Activated effector memory CD4-positive, alpha-beta T cell treated with anti-CD3 and anti-CD28 coated beads, Interleukin-2, amount 50 U/mL, for 16 hours (primary cell): Measurements from ENCODE around the gene DUOXA1.
A peak's percentile ranks its signal among the peaks of the same experiment; 100 is the strongest.

Source experiments
- DNase-seq: peaks from one replicate; pipeline ENCODE4 v3.0.0-alpha.2; 2020

DUOXA1 gene

DNA sequence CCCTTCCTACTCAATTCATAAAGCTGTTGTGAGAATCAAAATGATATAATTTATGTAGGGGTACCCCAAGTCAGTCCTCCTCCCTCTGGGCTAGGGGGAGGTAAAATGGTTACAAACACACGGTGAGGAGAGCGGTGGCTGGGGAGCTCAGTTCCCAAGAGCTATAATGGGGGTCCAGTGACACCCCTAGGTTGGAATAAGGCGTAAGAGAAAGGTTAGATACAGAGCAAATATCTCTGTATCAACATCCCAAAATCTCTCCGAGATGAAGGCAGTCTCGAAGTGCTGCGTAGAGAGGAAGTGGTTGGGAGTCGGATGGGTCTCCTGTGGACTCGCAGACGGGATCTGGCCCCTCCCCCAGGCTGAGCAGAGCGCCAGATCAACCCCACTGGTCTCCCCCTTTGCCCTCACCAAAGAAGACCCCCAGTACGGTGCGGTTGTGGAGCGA lies 17.5 kb downstream of the DUOXA1 start:
- no peak for DNase-seq

DNA sequence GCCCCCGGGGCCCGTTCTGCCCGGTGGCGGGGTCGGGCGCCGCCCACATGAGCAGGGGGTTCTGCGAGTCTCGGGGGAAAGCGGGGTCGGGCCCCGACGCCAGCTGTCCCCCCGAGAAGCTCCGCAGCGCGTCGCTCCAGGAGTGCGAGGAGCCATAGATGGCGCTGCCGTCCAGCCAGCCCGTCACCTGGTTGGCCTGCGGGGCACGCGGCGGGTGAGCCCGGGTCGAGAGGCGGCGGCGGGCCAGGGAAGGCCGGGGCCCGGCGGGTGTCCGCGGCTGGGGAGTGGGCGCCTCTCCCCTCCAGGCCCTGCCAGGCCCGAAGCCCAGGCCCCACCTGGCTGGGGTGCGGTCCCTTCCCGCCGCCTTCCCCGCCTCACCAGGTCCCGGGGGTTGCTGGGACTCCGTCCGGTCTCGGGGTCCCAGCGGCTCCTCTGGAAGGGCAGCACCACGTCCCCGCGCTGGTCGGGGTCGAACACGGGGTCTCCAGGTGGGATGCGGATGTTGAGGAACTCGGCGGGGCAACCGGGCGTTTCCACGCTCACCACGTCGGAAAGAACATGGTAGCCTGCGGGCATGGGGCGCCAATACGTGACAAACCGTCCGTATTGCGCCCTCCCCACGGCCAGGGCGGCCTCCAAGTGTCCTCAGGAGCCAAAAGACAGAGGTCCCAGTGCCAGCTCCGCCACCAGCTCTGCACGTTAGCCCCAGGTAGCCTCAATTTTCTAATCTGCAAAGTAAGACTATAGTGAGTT lies 18.1 kb downstream of the DUOXA1 start:
- DNase-seq: no peak

- DNase-seq: no peak
Observed at GRCh38 chr15:45110256-45110820, 19.3 kb downstream of the DUOXA1 start.

DNA sequence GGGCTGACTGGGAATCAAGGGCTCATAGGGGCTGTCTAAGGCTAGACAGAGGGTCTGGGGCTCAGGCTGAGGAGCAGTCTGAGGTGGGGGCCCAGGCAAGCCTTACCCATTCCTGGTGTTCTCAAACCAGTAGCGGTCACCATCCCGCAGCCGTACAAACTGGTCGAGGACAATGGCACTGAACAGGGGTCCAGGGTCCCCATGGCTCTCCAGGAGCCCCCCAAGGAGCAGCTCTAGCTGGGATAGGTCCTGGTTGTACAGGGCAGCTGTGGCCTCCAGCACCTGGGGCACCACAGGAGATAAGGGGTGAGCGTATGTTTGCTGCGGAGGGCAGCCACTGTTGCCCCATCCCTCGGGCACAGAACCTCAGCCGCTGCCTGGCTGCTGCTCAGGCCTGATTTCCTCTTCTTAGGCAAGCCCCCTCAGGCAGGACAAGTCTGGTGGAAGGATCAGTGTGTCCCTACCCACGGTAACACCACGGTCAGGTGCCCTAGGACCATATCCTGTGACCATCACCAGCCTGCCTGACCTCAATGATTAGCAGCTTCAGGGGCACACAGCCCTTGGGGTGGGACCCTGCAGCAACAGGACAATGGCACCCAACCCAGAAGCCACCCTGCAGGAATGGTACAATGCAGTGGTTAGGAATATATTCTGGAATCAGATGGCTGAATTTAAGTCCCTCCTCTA lies 21.6 kb downstream of the DUOXA1 start:
- DNase-seq: peak; percentile 49

GRCh38 chr15:45106002-45106790 lies 23.5 kb downstream of the DUOXA1 start:
- peak; percentile 47 for DNase-seq

- peak; percentile 36 for DNase-seq
Observed at GRCh38 chr15:45105586-45105985, 24.1 kb downstream of the DUOXA1 start.

DNA sequence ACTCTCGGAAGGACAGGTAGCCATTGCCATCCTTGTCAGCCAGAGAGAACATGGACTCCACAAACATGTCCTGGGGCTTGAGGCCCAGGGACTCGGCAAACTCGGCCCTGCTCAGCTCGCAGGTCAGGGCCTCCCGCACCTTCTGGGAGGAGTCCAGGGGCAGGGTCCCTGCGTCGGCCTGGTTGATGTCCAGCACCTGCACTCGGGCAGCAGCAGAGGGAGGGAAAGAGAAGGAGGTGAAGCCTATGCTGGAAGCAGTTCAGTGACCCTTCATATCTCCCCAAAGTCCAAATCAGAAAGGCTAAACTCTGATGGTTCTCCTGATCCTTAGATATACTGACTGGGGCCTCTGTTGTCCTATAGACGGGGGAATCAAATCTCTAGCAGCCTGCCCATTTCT lies 25.5 kb downstream of the DUOXA1 start:
- peak; percentile 36 for DNase-seq

DNA sequence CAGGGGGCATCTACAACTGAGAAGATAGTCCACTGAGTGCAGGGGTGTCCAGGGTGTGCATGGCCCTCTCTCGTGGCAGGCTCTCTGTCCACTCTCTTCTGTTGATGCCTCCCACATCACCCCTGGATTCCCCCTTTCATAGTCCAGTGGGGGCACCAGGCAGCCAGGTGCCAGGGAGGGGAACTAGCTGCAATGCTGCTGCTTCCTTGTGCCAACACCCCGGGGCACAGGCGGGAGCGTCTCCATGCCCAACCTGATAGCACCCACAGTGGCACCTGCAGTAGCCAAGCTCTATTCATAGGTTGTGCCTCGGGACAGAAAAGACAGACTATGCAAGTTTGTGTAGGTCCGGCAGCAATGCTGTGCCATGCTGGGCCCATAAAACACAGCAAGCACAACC lies 27.5 kb downstream of the DUOXA1 start:
- peak; percentile 47 for DNase-seq

DNA sequence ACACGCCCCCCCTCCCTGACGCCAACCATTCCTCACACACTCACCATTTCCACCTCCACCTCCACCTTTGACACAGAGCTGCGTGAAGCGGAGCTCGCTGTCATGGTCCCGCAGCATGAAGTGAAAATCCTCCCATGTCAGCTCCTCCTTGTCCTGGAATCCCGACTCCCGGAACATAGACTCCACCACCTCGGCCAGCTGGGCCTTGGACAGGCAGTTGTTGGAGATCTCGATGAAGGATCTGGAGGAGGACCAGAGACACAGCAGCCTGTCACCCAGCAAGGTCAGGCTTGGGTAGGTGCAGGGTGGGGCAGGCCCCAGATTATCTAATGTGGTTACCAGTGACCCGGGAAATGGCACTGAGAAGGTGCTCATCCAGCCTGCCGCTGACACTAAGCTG lies 27.9 kb downstream of the DUOXA1 start:
- peak; percentile 47 for DNase-seq

GRCh38 chr15:45100884-45101625 lies 28.6 kb downstream of the DUOXA1 start:
- peak; percentile 42 for DNase-seq

- DNase-seq: peak; percentile 53
Observed at GRCh38 chr15:45099549-45100165, 30.0 kb downstream of the DUOXA1 start.

DNA sequence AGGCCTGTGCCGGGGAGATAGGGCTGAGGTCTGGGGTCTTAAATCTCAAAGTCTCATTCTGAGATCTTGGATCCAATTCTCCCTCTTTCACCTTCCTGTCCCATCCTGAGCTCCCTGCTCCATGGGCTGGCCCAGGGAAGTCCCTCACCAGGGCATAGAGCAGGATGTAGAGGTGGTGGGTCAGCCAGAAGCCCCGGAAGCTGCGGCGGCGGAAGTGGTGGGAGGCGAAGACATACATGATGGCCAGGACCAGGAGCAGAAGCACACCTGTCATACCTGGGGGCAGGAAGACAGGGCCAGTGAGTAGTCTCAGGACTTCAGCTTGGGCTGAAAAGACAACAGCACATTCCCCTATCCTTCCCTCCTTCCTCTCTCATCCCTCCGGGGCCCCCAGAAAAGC lies 32.2 kb downstream of the DUOXA1 start:
- DNase-seq: peak; percentile 13

- peak; percentile 55 for DNase-seq
Observed at GRCh38 chr15:45095661-45096060, 34.0 kb downstream of the DUOXA1 start.

DNA sequence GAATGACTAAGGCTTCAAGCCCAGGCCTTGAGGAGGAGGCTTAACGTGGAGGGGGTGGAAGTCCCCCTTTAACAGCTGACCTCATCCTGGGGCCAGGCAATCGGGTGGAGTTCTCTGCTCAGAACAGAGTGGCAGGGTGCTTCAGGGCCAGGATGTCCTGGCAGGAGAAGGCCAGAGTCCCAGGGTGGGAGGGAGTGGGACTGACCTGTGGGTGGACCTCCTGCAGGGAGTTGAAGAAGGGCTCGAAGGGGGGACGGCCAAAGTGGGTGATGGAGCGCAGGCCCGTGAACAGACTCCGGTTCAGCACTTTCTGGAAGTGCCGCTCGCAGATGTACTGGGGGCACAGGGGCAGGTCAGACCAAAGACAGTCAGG lies 35.3 kb downstream of the DUOXA1 start:
- peak; percentile 57 for DNase-seq

GRCh38 chr15:45093622-45094357 lies 35.9 kb downstream of the DUOXA1 start:
- DNase-seq: peak; percentile 55

DNA sequence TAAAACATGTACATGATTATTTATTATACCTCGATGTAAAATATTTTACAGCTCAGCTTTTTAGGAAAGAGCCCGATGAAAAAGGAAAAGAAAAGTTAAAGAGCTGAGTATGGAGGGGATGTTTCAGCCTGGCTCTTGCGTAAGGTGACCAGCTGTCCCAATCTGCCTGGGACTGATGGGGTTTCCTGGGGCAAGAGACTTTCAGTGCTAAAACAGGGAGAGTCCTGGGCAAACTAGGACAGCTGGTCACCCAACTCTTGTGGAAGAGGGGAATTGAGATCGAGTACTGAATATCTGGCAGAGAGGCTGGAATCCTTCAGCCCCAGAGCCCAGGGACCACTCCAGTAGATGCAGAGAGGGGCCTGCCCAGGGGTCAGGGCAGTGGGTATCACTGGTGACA lies 36.7 kb downstream of the DUOXA1 start:
- DNase-seq: no peak

DNA sequence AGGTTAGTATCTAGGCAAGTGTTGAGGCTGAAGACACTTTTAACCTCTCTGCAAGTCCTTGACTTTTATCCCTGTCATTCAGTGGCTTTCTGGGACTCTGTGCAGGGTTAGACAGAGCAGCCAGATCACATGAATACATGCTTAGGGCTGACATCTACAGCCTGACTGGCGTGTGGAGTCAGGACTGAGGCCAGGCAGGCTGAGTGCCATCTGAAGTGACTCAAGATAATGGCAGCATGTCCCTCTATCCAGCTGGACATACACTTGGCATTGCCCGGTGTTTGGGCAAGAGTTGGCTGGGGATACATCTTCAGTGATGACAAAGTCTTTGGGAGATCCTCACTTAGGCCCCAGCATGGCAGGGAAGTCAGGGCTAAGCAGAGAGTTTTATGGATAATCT lies 38.1 kb downstream of the DUOXA1 start:
- DNase-seq: no peak

DNA sequence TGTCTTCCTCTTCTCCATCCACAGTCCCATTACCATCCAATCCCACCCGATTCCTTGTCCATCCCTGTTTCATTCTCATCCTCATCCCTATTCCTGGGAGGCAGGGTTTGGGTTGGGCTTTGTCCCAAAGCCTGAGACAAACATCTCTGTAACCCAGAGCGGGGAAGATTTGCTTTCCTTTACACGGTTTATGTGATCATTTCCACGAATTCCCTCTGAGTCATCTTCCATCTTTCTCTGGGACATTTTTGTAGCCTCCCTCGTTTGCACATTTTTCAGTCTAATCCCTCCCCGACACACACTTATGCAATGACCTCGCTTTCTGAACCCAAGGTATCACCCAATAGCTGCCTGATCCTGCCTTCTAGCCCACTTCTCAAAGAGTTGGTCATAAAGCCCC lies 38.5 kb downstream of the DUOXA1 start:
- no peak for DNase-seq

GRCh38 chr15:45089712-45090373 lies 39.8 kb downstream of the DUOXA1 start:
- DNase-seq: no peak

DNA sequence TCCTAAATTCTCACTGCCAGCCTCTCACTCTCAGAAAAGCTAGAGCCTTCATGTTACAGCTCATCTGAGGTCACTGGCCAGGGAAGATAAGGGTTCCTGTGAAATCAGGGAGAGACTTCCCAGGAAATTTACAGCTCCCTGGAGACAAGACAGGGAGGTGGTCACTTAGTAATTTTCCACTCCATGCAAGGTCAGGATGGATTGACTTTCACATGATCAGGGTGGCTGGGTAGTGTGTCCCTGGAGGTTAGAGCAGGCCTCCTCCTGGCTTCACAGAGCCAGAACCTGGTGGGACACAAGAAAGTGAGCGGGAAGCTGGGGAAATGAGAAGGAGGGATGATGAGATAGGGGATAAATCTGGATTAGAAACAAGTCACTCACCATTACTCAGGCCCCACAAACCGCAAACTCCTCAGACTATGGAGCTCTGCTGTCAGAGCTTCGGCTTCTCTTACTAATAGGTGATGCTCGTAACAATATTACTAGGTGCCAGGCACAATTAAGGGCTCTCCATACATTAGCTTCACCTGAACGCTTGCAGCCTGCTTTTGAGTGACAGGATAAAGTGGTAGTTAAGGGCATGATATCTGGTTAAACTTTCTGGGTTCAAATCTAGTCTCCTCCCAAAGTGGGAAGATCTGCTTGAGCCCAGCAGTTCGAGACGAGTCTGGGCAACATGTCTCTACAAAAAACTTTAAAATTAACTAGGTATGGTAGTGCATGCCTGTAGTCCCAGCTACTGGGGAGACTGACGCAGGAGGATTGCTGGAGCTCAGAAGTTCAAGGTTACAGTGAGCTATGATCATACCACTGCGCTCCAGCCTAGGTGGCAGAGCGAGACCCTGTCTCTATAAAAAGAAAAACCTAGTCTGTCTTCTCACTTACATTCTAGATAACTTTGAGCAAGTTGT lies 40.6 kb downstream of the DUOXA1 start:
- DNase-seq: no peak
